GM19351 (cell line): ENCODE measurements around the gene FUOM.
"Not testable (repeated sequence)": the region's sequence is repeated elsewhere in the genome, so short reads cannot be mapped to it uniquely, and the experiment has no call there.

Experiments used
- ATAC-seq: cut with Tn5 transposase; IDR thresholded peaks from one replicate; pipeline ENCODE4 v1.9.1; 2021; ENCODE audit warnings: mild to moderate bottlenecking, moderate library complexity; ENCODE audit not compliant: unreplicated experiment

FUOM gene

DNA sequence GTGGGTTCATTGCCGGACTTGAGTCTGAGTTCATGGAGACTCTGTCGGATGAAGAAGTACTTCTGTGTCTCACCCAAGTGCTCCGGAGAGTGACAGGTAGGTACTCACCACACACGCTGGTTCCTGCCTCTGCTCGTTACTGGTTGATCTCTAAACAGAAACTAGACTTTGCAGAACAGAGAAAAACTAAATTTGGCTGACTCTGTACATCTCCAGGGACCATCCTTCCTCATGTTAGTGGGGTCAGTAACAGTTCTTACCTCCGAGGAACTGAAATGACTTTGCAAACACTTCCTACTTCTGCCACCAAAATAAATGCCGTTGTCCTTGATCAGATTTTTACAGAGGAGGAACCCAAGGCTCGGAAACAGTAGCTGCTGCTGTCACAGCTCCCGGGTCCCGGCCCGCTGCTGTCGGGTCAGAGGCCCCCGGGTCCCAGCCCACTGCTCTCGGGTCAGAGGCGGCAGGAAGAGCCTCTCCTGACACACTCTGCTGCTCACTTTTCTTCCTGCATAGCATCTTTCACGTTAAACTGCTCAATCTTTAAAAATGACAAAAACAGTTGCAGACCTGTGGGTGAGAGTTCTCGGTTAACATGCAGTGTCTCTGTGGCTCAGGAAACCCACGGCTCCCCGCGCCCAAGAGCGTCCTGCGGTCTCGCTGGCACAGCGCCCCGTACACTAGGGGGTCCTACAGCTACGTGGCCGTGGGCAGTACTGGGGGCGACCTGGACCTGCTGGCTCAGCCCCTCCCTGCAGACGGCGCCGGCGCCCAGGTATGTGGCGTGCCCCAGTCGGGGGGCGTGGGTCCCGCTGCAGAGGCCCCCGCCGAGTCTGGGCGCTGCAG lies 31.4 kb upstream of the FUOM start:
- peak; percentile 83 for ATAC-seq

DNA sequence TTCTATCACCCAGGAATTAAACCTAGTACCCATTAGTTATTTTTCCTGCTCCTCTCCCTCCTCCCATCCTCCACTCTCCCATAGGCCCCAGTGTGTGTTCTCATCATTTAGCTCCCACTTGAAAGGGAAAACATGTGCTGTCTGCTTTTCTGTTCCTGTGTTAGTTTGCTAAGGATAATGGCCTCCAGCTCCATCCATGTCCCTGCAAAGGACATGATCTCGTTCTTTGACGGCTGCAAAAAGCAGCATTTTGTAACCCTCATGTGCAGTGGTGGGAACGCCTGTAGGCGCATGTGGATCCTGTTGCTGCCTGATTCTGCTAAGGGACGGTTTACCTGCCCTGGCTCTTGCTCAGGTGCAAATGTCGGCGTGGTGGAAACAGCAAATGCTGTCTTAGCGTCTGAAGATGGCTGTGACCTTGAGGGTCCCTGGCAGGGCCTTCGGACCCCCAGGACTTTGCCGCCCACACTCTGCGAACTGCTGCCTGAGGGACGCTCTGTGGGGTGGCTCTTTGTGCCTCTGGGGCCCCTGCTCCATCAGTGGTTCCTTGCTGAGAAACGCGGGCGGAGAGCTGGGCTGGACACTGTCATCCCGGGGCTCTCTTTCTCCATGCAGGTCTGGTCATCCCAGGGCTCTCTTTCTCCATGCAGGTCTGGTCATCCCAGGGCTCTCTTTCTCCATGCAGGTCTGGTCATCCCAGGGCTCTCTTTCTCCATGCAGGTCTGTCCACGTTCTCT lies 30.6 kb upstream of the FUOM start:
- ATAC-seq: no peak

DNA sequence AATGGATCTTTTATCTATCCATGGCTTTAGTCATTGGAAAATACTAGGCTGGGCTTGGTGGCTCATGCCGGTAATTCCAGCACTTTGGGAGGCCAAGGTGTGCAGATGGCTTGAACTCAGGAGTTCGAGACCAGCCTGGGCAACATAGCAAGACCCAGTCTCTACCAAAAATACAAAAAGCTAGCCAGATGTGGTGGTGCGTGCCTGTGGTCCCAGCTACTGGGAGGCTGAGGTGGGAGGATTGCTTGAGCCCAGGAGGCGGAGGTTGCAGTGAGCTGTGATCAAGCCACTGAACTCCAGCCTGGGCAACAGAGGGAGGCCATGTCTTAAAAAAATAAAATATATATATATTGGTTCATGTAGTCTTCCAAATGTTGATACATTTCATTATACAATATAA lies 29.1 kb upstream of the FUOM start:
- ATAC-seq: not testable (repeated sequence)

DNA sequence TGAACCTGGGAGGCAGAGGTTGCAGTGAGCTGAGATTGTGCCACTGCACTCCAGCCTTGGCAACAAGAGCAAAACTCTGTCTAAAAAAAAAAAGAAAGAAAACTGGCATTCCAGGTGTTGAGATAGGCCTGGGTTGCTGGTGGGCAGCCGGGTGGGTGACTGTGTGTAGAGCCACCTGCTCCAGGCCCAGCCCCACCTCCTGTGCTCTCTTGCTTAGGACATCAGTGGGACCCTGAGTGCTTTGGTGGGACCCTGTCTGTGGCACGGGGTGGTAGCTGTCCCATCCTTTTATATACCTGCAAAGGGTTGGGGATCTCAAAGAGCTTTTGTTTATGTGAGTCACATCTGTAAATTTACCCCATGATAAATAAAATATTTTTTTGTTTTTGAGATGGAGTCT lies 27.4 kb upstream of the FUOM start:
- no peak for ATAC-seq

DNA sequence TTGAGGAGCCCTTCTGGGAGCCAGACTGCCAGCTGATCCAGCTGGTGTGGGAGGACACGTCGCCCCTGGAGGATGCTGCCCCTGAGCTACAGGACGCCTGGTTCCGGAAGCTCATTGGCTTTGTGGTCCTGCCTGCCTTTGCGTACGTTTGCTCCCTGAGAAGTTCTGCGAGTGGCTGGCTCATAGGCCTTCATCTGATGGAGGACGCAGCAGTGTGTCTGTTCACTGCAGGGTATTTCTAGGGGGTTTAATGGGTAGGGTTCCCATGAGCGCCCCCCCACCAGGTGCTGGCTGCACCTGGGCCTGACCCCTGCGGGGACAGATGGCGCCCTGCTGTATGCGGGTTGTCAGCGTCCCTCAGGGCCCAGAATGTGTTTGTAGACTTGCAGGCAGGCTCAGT lies 26.3 kb upstream of the FUOM start:
- ATAC-seq: no peak

DNA sequence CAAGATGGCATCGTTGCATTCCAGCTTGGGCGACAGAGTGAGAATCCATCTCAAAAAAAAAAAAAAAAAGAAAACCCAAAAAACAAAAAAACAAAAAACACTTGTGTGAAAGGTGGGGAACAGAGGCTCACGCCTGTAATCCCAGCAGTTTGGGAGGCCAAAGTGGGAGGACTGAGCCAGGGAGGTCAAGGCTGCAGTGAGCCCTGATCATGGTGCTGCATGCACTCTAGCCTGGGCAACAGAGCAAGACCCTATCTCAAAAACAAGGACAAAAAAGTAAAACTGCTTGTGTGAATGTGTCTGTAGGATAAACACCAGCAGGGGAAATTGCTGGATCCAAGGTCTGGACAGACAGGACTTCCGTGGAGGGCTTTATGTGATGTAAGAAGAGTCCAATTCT lies 25.7 kb upstream of the FUOM start:
- no peak for ATAC-seq

DNA sequence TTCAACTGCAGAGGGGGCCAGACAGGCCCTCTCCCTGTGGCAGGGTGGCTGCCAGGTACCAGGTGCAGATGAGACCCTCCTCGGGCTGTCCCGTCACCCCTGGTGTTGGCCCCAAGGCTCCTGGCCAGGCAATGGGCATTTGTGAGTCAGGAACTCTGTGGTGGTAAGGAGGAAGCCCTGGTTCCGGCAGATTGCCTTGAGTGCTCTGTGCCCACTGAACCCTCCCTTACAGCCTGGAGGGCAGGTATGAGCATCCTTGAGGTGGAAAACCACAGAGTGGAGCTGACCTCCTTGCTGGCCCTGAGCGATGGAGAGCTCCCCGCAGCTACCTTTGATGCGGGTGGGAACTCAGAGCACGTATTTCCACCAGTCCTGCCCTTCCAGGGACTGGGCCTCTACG lies 23.2 kb upstream of the FUOM start:
- ATAC-seq: no peak

DNA sequence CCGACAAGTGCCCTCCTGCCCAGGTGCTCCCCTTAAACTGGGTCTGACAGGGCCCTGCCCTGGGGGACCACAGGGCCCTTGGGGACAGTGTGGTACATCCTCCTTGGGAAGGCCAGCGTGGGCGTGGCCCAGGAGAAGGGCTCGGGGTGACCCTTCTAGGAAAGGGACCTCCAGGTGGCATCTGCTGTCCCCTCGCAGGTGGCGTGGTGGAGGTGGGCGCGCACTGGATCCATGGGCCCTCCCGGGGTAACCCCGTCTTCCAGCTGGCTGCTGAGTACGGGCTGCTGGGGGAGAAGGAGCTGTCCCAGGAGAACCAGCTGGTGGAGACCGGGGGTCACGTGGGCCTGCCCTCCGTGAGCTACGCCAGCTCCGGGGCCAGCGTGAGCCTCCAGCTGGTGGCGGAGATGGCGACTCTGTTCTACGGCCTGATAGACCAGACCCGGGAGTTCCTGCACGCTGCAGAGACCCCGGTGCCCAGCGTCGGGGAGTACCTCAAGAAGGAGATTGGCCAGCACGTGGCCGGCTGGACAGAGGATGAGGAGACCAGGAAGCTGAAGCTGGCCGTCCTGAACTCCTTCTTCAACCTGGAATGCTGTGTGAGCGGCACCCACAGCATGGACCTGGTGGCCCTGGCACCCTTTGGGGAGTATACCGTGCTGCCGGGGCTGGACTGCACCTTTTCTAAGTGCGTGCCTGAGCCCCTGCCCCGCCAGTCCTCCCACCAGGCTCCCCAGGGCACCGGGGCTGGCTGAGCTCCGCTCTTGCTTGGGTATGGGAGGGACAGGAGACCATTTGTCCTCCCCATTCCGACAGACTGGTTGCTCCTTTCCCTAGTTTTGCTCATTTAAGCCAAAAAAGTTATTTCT lies 22.2 kb upstream of the FUOM start:
- ATAC-seq: no peak

DNA sequence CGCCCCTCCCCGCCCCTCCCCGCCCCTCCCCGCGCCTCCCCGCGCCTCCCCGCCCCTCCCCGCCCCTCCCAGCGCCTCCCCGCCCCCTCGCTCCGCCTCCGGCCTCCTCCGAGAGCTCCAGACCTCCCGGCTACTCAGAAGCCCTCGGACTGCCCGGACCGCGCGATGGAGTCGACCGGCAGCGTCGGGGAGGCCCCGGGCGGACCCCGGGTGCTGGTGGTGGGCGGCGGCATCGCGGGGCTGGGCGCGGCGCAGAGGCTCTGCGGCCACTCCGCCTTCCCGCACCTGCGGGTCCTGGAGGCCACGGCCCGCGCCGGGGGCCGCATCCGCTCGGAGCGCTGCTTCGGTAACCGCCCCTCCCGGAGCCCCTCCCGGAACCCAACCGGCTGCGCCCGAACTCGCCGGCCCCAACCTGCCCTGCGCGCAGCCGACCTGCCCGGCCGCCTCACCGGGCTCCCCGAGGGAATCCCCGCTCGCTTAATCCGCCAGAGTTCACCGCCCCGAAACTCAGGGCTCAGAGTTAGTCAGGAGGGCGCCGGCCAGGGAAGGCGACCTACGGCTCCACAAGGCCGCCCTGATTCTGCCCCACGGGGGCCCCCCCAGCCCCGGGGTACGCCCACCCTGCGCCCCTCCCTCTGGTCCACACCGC lies 21.5 kb upstream of the FUOM start, which contains the start of gene PAOX:
Gene PAOX (plus strand): TSS at position 111 of the 649 bp plus-strand sequence. CDS start 55 bp downstream, at position 166.
- ATAC-seq: peak; percentile 53

DNA sequence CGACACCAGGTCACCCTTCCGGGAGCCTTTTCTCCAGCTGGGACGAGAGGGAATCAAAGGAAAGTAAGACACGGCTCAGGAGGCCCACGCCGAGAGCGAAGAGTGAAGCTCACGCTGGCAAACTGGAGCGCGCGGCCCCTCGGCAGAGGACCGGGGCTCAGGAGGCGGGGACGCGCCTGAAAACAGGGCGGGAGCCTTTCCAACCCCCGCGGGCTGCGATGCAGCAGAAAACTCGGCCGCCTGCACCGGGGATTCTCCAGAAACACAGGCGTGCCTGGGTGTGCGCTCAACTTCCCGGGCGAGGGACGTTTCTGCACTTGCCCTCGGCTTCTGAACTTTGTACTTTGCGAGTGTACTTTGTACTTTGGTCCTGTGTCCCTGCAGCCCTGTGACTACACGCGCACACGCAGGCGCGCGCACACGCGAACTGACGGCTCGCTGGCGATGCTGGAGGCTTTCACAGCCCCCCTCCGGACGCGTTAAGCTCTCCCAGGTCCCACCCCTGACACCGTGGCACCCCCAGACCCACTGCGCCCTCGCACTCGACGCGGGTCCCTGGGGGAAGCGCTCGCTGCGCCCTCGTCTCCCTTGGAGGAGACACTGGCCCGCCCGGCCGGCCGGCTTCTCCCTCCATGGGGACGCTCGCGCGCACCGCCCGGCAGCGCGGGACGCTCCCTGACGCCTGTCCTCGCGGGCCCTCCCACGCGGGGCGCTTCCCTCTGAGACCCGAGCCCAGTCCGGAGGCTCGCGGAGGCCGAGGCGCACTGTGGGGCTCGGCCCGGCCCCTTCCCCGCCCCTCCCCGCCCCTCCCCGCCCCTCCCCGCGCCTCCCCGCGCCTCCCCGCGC lies 20.7 kb upstream of the FUOM start:
- peak; percentile 39 for ATAC-seq

DNA sequence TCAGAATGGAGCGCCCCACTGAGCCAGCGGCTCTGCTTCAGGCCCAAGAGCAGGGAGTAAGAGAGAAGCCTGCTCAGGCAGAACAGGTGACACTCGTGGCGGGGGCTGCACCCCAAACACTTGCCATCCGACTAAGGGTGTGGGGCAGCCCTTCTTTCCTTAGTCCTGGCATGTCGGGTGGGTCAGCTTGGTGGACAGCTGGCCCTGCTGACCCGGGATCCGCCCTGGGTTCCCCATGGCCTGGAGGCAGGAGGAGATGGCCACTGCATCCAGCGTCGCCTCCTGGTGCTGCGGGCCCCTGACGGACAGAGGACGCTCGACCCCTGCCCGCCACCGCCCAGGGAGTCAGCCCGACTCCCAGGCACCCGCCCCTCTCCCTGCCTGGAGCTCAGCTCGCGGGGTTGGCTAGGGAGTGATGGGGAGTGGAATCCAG lies 20.0 kb upstream of the FUOM start:
- no peak for ATAC-seq

DNA sequence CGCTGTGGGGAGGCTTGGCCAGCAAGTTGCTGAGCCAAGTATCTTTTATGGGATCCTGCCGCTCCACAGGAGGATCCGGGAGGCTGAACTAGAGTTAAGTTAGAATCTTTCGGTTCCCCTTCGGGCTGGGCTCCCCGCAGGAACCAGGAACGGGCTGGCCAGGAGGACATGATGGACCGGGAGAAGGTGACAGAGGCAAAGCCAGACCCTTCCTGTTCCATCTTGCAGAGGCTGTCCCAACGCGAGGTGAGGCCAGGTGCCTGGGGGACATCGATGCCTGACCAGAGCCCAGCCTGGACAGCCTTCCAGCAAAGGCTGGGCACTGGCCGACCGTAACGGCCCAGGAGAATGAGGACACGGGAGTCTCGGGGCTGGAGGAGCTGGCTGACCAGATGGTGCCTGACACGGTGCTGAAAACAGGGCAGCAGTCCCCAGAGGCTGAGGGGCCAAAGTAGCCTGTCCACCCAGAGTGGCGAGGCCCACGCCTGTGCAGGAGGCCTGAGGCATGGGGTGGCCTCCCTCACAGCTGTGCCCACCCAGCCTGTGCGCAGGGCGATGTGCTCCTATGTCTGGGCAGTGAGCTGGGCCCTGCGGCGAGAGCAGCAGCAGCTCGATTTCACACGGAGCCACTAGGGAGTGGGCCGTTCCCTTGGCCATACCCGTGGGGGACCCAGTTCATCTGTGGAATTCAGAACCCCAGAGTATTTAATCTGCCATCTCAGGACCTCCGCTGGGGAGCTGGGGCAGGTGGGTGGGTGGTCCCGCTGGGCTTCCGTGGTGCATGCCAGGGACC lies 19.4 kb upstream of the FUOM start:
- no peak for ATAC-seq

DNA sequence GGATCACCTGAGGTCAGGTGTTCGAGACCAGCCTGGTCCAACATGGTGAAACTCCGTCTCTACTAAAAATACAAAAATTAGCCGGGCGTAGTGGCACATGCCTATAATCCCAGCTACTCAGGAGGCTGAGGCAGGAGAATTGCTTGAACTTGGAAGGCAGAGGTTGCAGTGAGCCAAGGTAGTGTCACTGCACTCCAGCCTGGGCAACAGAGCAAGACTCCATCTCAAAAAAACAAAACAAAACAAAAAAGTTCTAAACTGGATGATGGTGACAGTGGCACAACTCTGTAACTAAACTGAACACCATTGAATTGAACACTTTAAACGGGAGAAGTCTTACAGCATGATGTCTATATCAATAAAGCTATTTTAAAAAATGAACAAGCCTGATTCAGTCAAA lies 18.4 kb upstream of the FUOM start:
- not testable (repeated sequence) for ATAC-seq

DNA sequence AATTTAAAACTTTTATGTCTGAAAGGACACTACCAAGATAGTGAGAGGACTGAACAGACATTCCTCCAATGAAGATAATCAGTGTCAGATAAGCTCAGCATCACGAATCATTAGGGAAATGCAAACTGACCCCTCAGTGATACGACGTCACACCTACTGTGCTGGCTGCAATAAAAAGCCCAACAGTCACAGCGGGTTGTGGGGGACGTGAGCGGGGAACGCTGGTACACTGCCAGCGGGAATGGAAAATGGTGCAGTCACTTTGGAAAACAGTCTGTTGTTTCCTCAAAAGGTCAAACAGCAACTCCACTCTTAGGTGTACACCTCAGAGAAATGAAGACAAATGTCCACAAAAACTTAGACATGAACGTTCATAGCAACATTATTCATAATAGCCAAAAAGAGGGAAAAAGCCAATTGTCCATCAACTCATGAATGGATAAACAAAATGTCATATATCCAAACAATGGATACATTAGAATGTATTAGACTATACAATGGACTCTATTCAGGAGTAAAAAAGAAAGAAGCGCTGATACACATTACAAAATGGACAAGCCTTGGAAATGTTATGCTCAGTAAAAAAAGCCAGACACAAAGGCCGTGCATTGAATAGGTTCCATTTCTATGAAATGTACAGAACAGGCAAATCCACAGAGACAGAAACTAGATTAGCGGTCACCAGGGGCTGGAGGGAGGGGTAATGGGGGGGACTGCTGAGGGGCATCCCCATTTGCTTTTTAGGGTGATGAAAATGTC lies 17.7 kb upstream of the FUOM start:
- no peak for ATAC-seq

DNA sequence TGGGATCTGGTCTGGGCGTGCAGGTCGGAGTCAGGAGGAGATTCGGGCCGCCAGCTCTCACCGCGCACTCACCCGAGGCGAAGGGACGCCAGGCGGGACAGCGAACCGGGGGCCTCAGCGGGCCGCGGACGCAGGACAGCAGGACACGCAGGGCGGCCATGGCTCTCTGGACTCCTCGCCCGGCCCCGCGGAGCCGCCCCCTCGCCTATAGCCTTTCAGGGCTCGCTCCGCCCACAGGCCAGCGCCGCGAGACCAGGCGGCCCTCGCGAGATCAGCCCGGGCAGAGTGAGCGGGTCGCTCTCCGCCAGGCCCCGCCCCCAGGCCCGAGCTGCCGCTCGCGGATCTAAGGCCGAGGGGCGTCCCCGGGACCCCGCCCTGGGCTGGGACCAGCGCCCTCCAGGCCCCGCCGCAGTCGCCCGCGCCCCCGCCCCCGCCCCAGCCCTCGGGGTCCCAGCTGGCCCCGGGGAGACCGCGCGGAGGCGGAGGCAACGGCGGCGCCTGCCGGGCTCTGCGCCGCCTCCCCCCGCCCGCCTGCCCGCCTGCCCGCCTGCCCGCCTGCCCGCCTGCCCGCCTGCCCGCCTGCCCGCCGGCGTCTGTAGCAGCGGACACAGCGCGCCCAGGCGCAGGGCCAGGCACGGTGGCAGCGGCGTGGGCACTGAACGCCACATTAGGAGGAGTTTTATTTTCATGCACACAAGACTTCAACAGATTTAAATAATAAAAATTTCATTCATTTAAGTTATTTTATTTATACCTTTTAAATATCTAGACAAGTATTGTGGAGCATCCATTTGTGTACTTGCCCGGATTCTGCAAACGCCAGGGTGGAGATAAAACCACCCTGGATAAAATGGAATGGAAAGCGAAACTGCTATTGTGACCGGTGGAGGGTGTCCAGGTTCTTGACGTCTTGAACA lies 15.6 kb upstream of the FUOM start, which contains the start of gene ECHS1:
Gene ECHS1 (minus strand): TSS at position 181 of the 917 bp plus-strand sequence. CDS start 21 bp downstream, at position 160.
- peak; percentile 97 for ATAC-seq

DNA sequence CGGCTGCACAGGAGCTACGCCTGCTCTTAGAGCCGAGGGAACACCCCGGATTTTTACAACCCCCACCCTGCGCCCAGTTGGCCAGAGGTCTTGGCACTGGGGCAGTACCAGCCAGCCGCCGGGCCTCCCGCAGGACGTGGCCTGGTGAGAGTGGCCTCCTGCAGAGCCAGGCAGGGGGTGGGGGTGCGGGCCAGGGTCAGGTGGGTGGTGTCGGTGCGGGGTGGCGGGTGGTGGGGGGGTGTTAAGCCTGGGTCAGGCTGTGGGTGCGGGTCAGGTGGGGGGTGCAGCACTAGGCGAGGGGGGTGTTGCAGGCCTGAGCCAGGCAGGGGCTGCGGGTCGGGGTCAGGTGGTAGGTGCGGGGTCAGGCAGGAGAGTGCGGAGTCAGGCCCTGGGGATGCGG lies 14.7 kb upstream of the FUOM start:
- no peak for ATAC-seq
